IMR-90 (cell line): ENCODE measurements around the gene PLOD1. TPM values are rescaled to one million over a fixed set of nuclear protein-coding genes. Genes with fewer than 3 reads are reported as not detected.

Experiments
- ATAC-seq: fragments of 200-7000 bp; cut with Tn5 transposase; 2 replicates; pipeline ENCODE4 v1.9.1; 2020; ENCODE audit warnings: low read depth, mild to moderate bottlenecking, moderate library complexity
- BruUV-seq: library from RNA; stranded (reverse); fragments of 400-500 nt; replicated peaks from 2 replicates; lab custom pipeline; 2021; lab: Mats Ljungman, UMichigan
- CTCF ChIA-PET: fragments of 300-600 bp; formaldehyde crosslinking; extraction: SDS; loops from one replicate; lab custom pipeline; 2021; ENCODE audit warnings: antibody characterized with exemption; lab: Yijun Ruan, JAX
- POLR2A ChIA-PET: fragments of 300-600 bp; sonication (Branson Sonifier 250); formaldehyde crosslinking; loops from one replicate; lab custom pipeline; 2022; ENCODE audit warnings: antibody characterized with exemption; ENCODE audit not compliant: unreplicated experiment; lab: Charles Lee
- DNase-seq: peaks from one replicate; pipeline ENCODE4 v3.0.0; 2013
- H2AFZ ChIP-seq: replicated peaks from 2 replicates; pipeline ENCODE3; 2013; ENCODE audit warnings: low read length, mild to moderate bottlenecking; ENCODE audit not compliant: poor library complexity
- H2AK5ac ChIP-seq: 2 replicates; pipeline ENCODE4 v1.6.1; 2013; ENCODE audit warnings: low read depth, low read length, inconsistent platforms
- H2AK9ac ChIP-seq: replicated peaks from 2 replicates; pipeline ENCODE3; 2013; ENCODE audit warnings: mild to moderate bottlenecking, low read depth, low read length, moderate library complexity; ENCODE audit not compliant: poor library complexity
- H2BK120ac ChIP-seq: 2 replicates; pipeline ENCODE4 v1.6.1; 2013; ENCODE audit warnings: low read depth, low read length, inconsistent platforms
- H2BK15ac ChIP-seq: 3 replicates; pipeline ENCODE4 v1.6.1; 2013; ENCODE audit warnings: low read depth, low read length, inconsistent platforms
- H2BK20ac ChIP-seq: 2 replicates; pipeline ENCODE4 v1.6.1; 2013; ENCODE audit warnings: low read depth, mild to moderate bottlenecking, inconsistent platforms, low read length, moderate library complexity
- H2BK5ac ChIP-seq: 2 replicates; pipeline ENCODE4 v1.6.1; 2013; ENCODE audit warnings: mild to moderate bottlenecking, low read depth, low read length, inconsistent platforms; ENCODE audit not compliant: poor library complexity, severe bottlenecking
- H3K14ac ChIP-seq: replicated peaks from 2 replicates; pipeline ENCODE4 v1.6.1; 2013; ENCODE audit warnings: low read depth, low read length, inconsistent platforms
- H3K18ac ChIP-seq: 2 replicates; pipeline ENCODE4 v1.6.1; 2013; ENCODE audit warnings: low read depth, low read length, control low read depth
- H3K23ac ChIP-seq: 2 replicates; pipeline ENCODE4 v1.6.1; 2013; ENCODE audit warnings: low read depth, low read length, inconsistent platforms
- H3K27ac ChIP-seq: 2 replicates; pipeline ENCODE4 v1.5.1; 2013; ENCODE audit warnings: mild to moderate bottlenecking, control low read depth, low read length; ENCODE audit not compliant: insufficient read depth
- H3K27me3 ChIP-seq: 2 replicates; pipeline ENCODE4 v1.6.1; 2013; ENCODE audit warnings: low read length; ENCODE audit not compliant: control insufficient read depth, insufficient read depth
- H3K36me3 ChIP-seq: 2 replicates; pipeline ENCODE4 v1.6.1; 2013; ENCODE audit warnings: low read length, mixed read lengths; ENCODE audit not compliant: control insufficient read depth, insufficient read depth
- H3K4ac ChIP-seq: 2 replicates; pipeline ENCODE4 v1.6.1; 2013; ENCODE audit warnings: low read depth, low read length, inconsistent platforms
- H3K4me1 ChIP-seq: 2 replicates; pipeline ENCODE4 v1.6.1; 2013; ENCODE audit warnings: low read length, mixed read lengths; ENCODE audit not compliant: control insufficient read depth, insufficient read depth
- H3K4me2 ChIP-seq: 2 replicates; pipeline ENCODE4 v1.6.1; 2013; ENCODE audit warnings: low read depth, mild to moderate bottlenecking, control low read depth, low read length, moderate library complexity
- H3K4me3 ChIP-seq: 2 replicates; pipeline ENCODE4 v1.5.1; 2013; ENCODE audit warnings: low read depth, mild to moderate bottlenecking, control low read depth, low read length, moderate library complexity; ENCODE audit not compliant: insufficient read depth
- H3K56ac ChIP-seq: 2 replicates; pipeline ENCODE4 v1.6.1; 2013; ENCODE audit warnings: low read length, inconsistent platforms; ENCODE audit not compliant: insufficient read depth; ENCODE audit errors: extremely low read depth
- H3K79me1 ChIP-seq, 2 experiments: 2 replicates each; pipeline ENCODE4 v1.6.1; 2013; ENCODE audit warnings: low read length in 2 of 2, inconsistent platforms in 1 of 2, low read depth in 1 of 2
- H3K9ac ChIP-seq: 2 replicates; pipeline ENCODE4 v1.6.1; 2013; ENCODE audit warnings: low read depth, low read length, control low read depth
- H3K9me1 ChIP-seq: 2 replicates; pipeline ENCODE4 v1.6.1; 2013; ENCODE audit warnings: low read length, inconsistent platforms; ENCODE audit not compliant: insufficient read depth
- H3K9me3 ChIP-seq: 2 replicates; pipeline ENCODE4 v1.6.1; 2013; ENCODE audit warnings: low read length; ENCODE audit not compliant: control insufficient read depth, insufficient read depth
- H4K20me1 ChIP-seq: 2 replicates; pipeline ENCODE4 v1.6.1; 2013; ENCODE audit warnings: low read length, inconsistent platforms; ENCODE audit not compliant: insufficient read depth
- H4K5ac ChIP-seq: 2 replicates; pipeline ENCODE4 v1.6.1; 2013; ENCODE audit warnings: mild to moderate bottlenecking, low read depth, low read length, control low read depth
- H4K8ac ChIP-seq, 2 experiments: 2 replicates each; pipeline ENCODE4 v1.6.1; 2013; ENCODE audit warnings: low read depth in 2 of 2, low read length in 2 of 2, control low read depth in 1 of 2, inconsistent platforms in 1 of 2
- H4K91ac ChIP-seq: 2 replicates; pipeline ENCODE4 v1.6.1; 2013; ENCODE audit warnings: low read depth, low read length, inconsistent platforms; ENCODE audit not compliant: insufficient read depth
- CHD1 ChIP-seq: IDR thresholded peaks from 2 replicates; pipeline ENCODE4 v1.6.1; 2012; ENCODE audit warnings: low read depth, low read length, improper control_type of control experiment
- ELK1 ChIP-seq: fragments of 150-350 bp; IDR thresholded peaks from 2 replicates; pipeline ENCODE4 v1.6.1; 2016; ENCODE audit warnings: low read depth, mild to moderate bottlenecking, low read length, moderate library complexity, borderline replicate concordance
- FOS ChIP-seq: fragments of 150-350 bp; IDR thresholded peaks from 2 replicates; pipeline ENCODE4 v1.6.1; 2016; ENCODE audit warnings: low read depth, low read length
- MAFK ChIP-seq: IDR thresholded peaks from 2 replicates; pipeline ENCODE4 v1.6.1; 2012; ENCODE audit warnings: low read depth, low read length, improper control_type of control experiment
- MAZ ChIP-seq: IDR thresholded peaks from 2 replicates; pipeline ENCODE4 v1.6.1; 2012; ENCODE audit warnings: low read depth, mild to moderate bottlenecking, low read length, improper control_type of control experiment, moderate library complexity, borderline replicate concordance
- NFE2L2 ChIP-seq: fragments of 150-350 bp; IDR thresholded peaks from 2 replicates; pipeline ENCODE4 v1.6.1; 2016; ENCODE audit warnings: low read depth, mild to moderate bottlenecking, low read length
- RCOR1 ChIP-seq: IDR thresholded peaks from 2 replicates; pipeline ENCODE4 v1.6.1; 2012; ENCODE audit warnings: mild to moderate bottlenecking, low read length, improper control_type of control experiment; ENCODE audit not compliant: insufficient replicate concordance
- SMC3 ChIP-seq: fragments of 150-350 bp; IDR thresholded peaks from 2 replicates; pipeline ENCODE4 v1.6.1; 2016; ENCODE audit warnings: low read depth, mild to moderate bottlenecking, antibody characterized with exemption, low read length, moderate library complexity
- WGBS, 2 experiments: methylation state at CpG; one replicate each; pipeline versions ENCODE4 v1.1.5 to v1.1.7; 2013; ENCODE audit warnings: missing lambda C conversion rate in 2 of 2; ENCODE audit not compliant: insufficient read length in 1 of 2; ENCODE audit errors: extremely low coverage in 2 of 2; 5-methylcytosine and 5-hydroxymethylcytosine counted together
- dilution Hi-C: fragments of 300-500 bp; cut with HindIII; formaldehyde crosslinking; loops from one replicate; pipeline ENCODE4 v1.14.3; 2018; ENCODE audit warnings: low sequenced_read_pairs; ENCODE audit not compliant: unreplicated experiment
- in situ Hi-C: fragments of 300-500 bp; cut with MboI; formaldehyde crosslinking; loops from 3 replicates; pipeline ENCODE4 v1.14.3; 2019; ENCODE audit warnings: low sequenced_read_pairs, inconsistent platforms, mixed read lengths
- intact Hi-C: fragments of 100-400 bp; cut with micrococcal nuclease; formaldehyde crosslinking; loops from 2 replicates; pipeline ENCODE4 v1.10.0; 2022
- polyA plus RNA-seq, 3 experiments: library from polyadenylated mRNA; depleted of rRNA; stranded (reverse); fragments of >200 nt; gene quantifications; 2 replicates each; pipeline ENCODE4 v1.2.3, GENCODE V29; 2012; ENCODE audit warnings: low replicate concordance in 1 of 3
- total RNA-seq: library from RNA; depleted of rRNA; stranded (reverse); fragments of >200 nt; gene quantifications from 2 replicates; pipeline ENCODE4 v1.2.3, GENCODE V29; 2012
- TF ChIP-seq, protein P1 (sequence below): conservative IDR thresholded peaks from 2 replicates; pipeline ENCODE4 v1.5.1; 2012; ENCODE audit warnings: mild to moderate bottlenecking, low read depth, low read length, improper control_type of control experiment

The PLOD1 gene
- total and polyA plus RNA-seq, 2 of the 4 experiments (the other 2 are of a cell fraction), result 283 to 609 TPM

DNA sequence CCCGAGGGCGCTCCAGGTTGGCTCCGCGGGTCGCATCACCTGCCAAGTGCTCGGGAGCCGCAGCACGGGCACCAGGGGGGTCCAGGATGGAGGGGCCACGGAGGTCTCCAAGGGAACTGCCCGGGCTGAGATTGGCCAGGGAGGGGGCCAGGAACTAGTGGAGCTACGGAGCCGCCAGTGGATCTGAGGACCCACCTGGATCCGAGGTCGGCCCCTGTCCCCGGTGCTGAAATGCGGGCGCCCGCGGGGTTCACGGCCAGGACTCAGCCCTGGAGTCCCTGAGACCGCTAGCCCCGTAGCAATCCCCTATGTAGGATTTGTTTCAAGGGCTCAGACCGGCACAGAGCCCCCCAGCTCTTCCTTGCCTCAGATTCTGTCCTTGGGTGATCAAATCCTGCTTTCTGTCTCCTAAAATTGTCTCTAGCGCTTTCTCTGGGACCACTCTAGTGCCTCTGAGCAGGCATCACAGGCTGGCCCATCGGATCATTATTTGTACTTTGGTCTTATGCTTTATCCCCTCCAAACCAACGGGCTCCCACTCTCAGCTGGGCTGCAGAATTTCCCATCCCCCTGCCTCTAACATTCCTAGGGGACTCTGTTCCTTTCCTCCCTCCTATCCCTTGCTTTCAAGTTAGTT lies 35.6 kb upstream of the PLOD1 start:
- Histone ChIP-seq H4K20me1 (no peaks in the 10 kb centered on the region), H2AK5ac (no peak overlapping the region), H3K9me1 (no peaks in the 10 kb centered on the region), H3K27me3 (peaks cover 27% of the 10 kb centered on the region), H3K36me3 (no peaks in the 10 kb centered on the region), H3K56ac (no peak overlapping the region), H2BK5ac (no peak overlapping the region), H3K4me2 (no peak overlapping the region), H3K9me3 (no peaks in the 10 kb centered on the region), H4K8ac (no peak overlapping the region), H3K23ac (no peak overlapping the region), H4K5ac (no peak overlapping the region), H3K14ac (no peak overlapping the region), H2BK20ac (no peak overlapping the region), H4K91ac (no peak overlapping the region), H3K4ac (no peak overlapping the region), H3K4me3 (no peak overlapping the region), H2BK15ac (no peak overlapping the region), H3K79me1 (no peaks in the 10 kb centered on the region), H3K4me1 (no peaks in the 10 kb centered on the region), H3K18ac (no peak overlapping the region), H2BK120ac (no peak overlapping the region), H3K27ac (no peak overlapping the region), H3K9ac (no peak overlapping the region), H2AFZ (no peak overlapping the region), H2AK9ac (no peak overlapping the region)
- dilution Hi-C loops, result no loop called here
- ATAC-seq, result peak; percentile 46; the same call in 1 of the 2 replicates
- POLR2A ChIA-PET, result no interaction called here
- no TSS peak for BruUV-seq
- intact Hi-C loops, result no loop called here
- no peak for TF ChIP-seq NFE2L2
- TF ChIP-seq ELK1, result no peak
- TF ChIP-seq FOS, result no peak
- TF ChIP-seq, protein P1, sequence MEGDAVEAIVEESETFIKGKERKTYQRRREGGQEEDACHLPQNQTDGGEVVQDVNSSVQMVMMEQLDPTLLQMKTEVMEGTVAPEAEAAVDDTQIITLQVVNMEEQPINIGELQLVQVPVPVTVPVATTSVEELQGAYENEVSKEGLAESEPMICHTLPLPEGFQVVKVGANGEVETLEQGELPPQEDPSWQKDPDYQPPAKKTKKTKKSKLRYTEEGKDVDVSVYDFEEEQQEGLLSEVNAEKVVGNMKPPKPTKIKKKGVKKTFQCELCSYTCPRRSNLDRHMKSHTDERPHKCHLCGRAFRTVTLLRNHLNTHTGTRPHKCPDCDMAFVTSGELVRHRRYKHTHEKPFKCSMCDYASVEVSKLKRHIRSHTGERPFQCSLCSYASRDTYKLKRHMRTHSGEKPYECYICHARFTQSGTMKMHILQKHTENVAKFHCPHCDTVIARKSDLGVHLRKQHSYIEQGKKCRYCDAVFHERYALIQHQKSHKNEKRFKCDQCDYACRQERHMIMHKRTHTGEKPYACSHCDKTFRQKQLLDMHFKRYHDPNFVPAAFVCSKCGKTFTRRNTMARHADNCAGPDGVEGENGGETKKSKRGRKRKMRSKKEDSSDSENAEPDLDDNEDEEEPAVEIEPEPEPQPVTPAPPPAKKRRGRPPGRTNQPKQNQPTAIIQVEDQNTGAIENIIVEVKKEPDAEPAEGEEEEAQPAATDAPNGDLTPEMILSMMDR, result no peak
- no peak for TF ChIP-seq MAFK
- no peak for TF ChIP-seq RCOR1
- TF ChIP-seq CHD1, result no peak
- TF ChIP-seq MAZ, result no peak
- TF ChIP-seq SMC3, result no peak
- WGBS, 2 experiments, result 10% methylated on average over 15 of the region's 26 CpGs; no CpG with 5 or more reads in 1 of the 2 experiments
- in situ Hi-C loops, result loop anchor here (5.0 kb wide), 1 partner anchor 57 kb away; no protein-coding TSS in a partner anchor
- CTCF ChIA-PET, result no interaction called here
- DNase-seq, result no peak
